Parathyroid adenoma (tissue), 2 donors: ENCODE data around the gene ZSCAN29.
A peak's percentile ranks its signal among the peaks of the same experiment; 100 is the strongest.

Experiments used
- H2AFZ ChIP-seq: fragments of 300-600 bp; sonication (generic); one replicate; pipeline ENCODE4 v1.7.0; 2017; ENCODE audit warnings: antibody characterized with exemption, mild to moderate bottlenecking
- H3K27ac ChIP-seq: fragments of 300-600 bp; sonication (generic); one replicate; pipeline ENCODE4 v1.7.0; 2017
- H3K27me3 ChIP-seq: fragments of 300-600 bp; sonication (generic); one replicate; pipeline ENCODE4 v1.7.0; 2017; ENCODE audit warnings: low read length; ENCODE audit not compliant: control insufficient read depth, insufficient read depth
- H3K36me3 ChIP-seq: fragments of 300-600 bp; sonication (generic); one replicate; pipeline ENCODE4 v1.7.0; 2017; ENCODE audit warnings: low read length; ENCODE audit not compliant: control insufficient read depth, insufficient read depth
- H3K4me1 ChIP-seq: fragments of 300-600 bp; sonication (generic); one replicate; pipeline ENCODE4 v1.7.0; 2017; ENCODE audit warnings: control low read depth
- H3K4me2 ChIP-seq: fragments of 300-600 bp; sonication (generic); one replicate; pipeline ENCODE4 v1.7.0; 2017; ENCODE audit warnings: low read length
- H3K4me3 ChIP-seq: fragments of 300-600 bp; sonication (generic); one replicate; pipeline ENCODE4 v1.7.0; 2017; ENCODE audit warnings: low read depth, low read length
- H3K79me2 ChIP-seq: fragments of 300-600 bp; sonication (generic); one replicate; pipeline ENCODE4 v1.7.0; 2017; ENCODE audit warnings: control low read depth
- H3K9ac ChIP-seq: fragments of 300-600 bp; sonication (generic); one replicate; pipeline ENCODE4 v1.7.0; 2017; ENCODE audit warnings: mild to moderate bottlenecking
- H3K9me3 ChIP-seq: fragments of 300-600 bp; sonication (generic); one replicate; pipeline ENCODE4 v1.7.0; 2017; ENCODE audit warnings: low read length; ENCODE audit not compliant: control insufficient read depth
- CTCF ChIP-seq: fragments of 300-600 bp; sonication (generic); IDR thresholded peaks from one replicate; pipeline ENCODE4 v1.7.0; 2017; ENCODE audit warnings: antibody characterized with exemption, mild to moderate bottlenecking
- donor health status: primary hyperparathyroidism.

ZSCAN29 gene

GRCh38 chr15:43330780-43331087 is 40.1 kb downstream of the ZSCAN29 start:
- no peaks in the 10 kb centered on the region for H3K27me3 ChIP-seq
- peak overlapping the region; percentile 98 for H3K4me3 ChIP-seq
- H3K36me3 ChIP-seq = no peaks in the 10 kb centered on the region
- H3K27ac ChIP-seq = peak overlapping the region; percentile 88
- peaks cover 9% of the 10 kb centered on the region for H3K4me1 ChIP-seq
- H3K79me2 ChIP-seq = no peaks in the 10 kb centered on the region
- H3K4me2 ChIP-seq = peak overlapping the region; percentile 97
- no peak for TF ChIP-seq CTCF
- no peaks in the 10 kb centered on the region for H3K9me3 ChIP-seq
- no peak overlapping the region for H3K9ac ChIP-seq
- peak overlapping the region; percentile 96 for H2AFZ ChIP-seq

- no peaks in the 10 kb centered on the region for H3K36me3 ChIP-seq
- peaks cover 9% of the 10 kb centered on the region for H3K4me1 ChIP-seq
- H3K27me3 ChIP-seq = no peaks in the 10 kb centered on the region
- H3K9me3 ChIP-seq = no peaks in the 10 kb centered on the region
- H3K4me2 ChIP-seq = peak within 1 kb of the TSS; percentile 97
- H3K27ac ChIP-seq = peak within 1 kb of the TSS; percentile 88
- H2AFZ ChIP-seq = peak within 1 kb of the TSS; percentile 96
- no peak for TF ChIP-seq CTCF
- H3K9ac ChIP-seq = peak within 1 kb of the TSS; percentile 53
- H3K79me2 ChIP-seq = no peaks in the 10 kb centered on the region
- peak within 1 kb of the TSS; percentile 98 for H3K4me3 ChIP-seq
Observed at GRCh38 chr15:43329960-43330779, 40.7 kb downstream of the ZSCAN29 start, which contains the start of gene LCMT2. TSS of gene LCMT2 (minus strand) at chr15:43330573. CDS start at chr15:43330489, 84 bp downstream.

- H3K4me2 ChIP-seq = peak overlapping the region; percentile 97
- H3K27ac ChIP-seq = peak overlapping the region; percentile 88
- H3K27me3 ChIP-seq = no peaks in the 10 kb centered on the region
- peaks cover 9% of the 10 kb centered on the region for H3K4me1 ChIP-seq
- H3K36me3 ChIP-seq = no peaks in the 10 kb centered on the region
- TF ChIP-seq CTCF = no peak
- peak overlapping the region; percentile 96 for H2AFZ ChIP-seq
- H3K4me3 ChIP-seq = peak overlapping the region; percentile 98
- H3K9me3 ChIP-seq = no peaks in the 10 kb centered on the region
- H3K9ac ChIP-seq = peak overlapping the region; percentile 53
- no peaks in the 10 kb centered on the region for H3K79me2 ChIP-seq
Observed at GRCh38 chr15:43329217-43329959, 41.5 kb downstream of the ZSCAN29 start.

DNA sequence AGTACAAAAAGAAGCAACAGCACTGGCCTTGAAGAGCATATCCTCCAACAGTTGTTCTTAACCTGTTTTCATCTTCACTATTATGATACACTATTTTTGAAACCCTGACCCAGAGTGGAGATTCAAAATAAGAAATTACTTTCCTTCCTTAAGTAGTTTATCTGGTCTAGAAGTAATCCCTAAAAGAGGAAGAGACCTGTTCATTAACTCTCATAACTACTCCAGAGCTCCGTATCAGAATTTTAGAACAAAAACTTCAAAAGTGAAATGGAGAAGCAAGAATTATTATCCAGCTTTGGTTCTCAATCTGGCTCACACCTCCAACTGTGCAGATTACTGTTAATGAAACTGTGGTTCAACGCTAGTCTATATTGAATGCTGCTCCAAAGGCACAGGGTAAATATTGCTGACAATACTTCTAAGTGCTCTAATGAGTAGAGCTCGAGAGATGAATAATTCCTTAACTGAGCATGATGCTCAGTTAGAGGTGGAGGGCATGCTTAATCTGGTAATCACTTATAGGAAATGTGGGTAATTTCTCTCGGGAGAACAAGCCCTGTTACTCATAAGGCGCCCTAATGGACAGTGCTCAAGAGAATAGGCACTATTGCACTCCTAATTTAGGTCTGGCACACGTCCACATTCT is 45.7 kb downstream of the ZSCAN29 start:
- no peak overlapping the region for H3K4me2 ChIP-seq
- H3K79me2 ChIP-seq = no peaks in the 10 kb centered on the region
- H3K27ac ChIP-seq = no peak overlapping the region
- peaks cover 6% of the 10 kb centered on the region for H3K4me1 ChIP-seq
- no peak overlapping the region for H3K9ac ChIP-seq
- no peak for TF ChIP-seq CTCF
- H3K36me3 ChIP-seq = no peaks in the 10 kb centered on the region
- H3K4me3 ChIP-seq = no peak overlapping the region
- H2AFZ ChIP-seq = no peak overlapping the region
- H3K27me3 ChIP-seq = no peaks in the 10 kb centered on the region
- H3K9me3 ChIP-seq = no peaks in the 10 kb centered on the region
